T-cell (primary cell): Measurements from ENCODE around the gene SCCPDH. TPM values are rescaled to one million over a fixed set of nuclear protein-coding genes. Genes with fewer than 3 reads are reported as not detected.

Experiments
- ATAC-seq, 4 experiments: fragments of 200-7000 bp in 3 of 4; fragments of 150-1000 bp in 1 of 4; cut with Tn5 transposase; replicated peaks in 1 of 4; 1 replicate in 3 of 4; 2 replicates in 1 of 4; pipeline ENCODE4 v1.10.0; 2021; ENCODE audit warnings: moderate library complexity in 3 of 4, mild to moderate bottlenecking in 2 of 4, moderate number of reproducible peaks in 1 of 4
- CTCF ChIA-PET, 2 donors: fragments of 300-600 bp; sonication (Branson Sonifier 250); formaldehyde crosslinking; loops; one replicate each; lab custom pipeline; 2022; ENCODE audit warnings: antibody characterized with exemption in 2 of 2; lab: Charles Lee
- POLR2A ChIA-PET, 2 donors: fragments of 300-600 bp; sonication (Branson Sonifier 250); formaldehyde crosslinking; loops; one replicate each; lab custom pipeline; 2022; ENCODE audit warnings: antibody characterized with exemption in 2 of 2; lab: Charles Lee
- DNase-seq, 35 experiments: peaks; one replicate each; pipeline versions ENCODE4 v3.0.0 to v3.0.0-alpha.2; 2013 to 2023
- H3K27ac ChIP-seq: one replicate; pipeline ENCODE4 v1.5.1; 2013; ENCODE audit warnings: low read length
- H3K27me3 ChIP-seq, 2 experiments: replicated peaks in 1 of 2; 1 replicate in 1 of 2; 2 replicates in 1 of 2; pipeline versions ENCODE4 v1.6.1 to v1.7.0; 2013; ENCODE audit warnings: low read length in 1 of 2, mixed read lengths in 1 of 2; ENCODE audit not compliant: control insufficient read depth in 2 of 2, insufficient read depth in 2 of 2; ENCODE audit errors: extremely low read depth in 1 of 2
- H3K36me3 ChIP-seq, 2 donors: 1 replicate in 1 of 2; 2 replicates in 1 of 2; pipeline versions ENCODE4 v1.6.1 to v1.7.0; 2013; ENCODE audit warnings: low read length in 1 of 2; ENCODE audit not compliant: control insufficient read depth in 2 of 2, insufficient read depth in 1 of 2; ENCODE audit errors: extremely low read depth in 1 of 2
- H3K4me1 ChIP-seq, 2 experiments: 1 replicate in 1 of 2; 2 replicates in 1 of 2; pipeline versions ENCODE4 v1.6.1 to v1.7.0; 2013; ENCODE audit warnings: low read length in 2 of 2, mixed read lengths in 1 of 2; ENCODE audit not compliant: insufficient read depth in 2 of 2, control insufficient read depth in 1 of 2; ENCODE audit errors: extremely low read depth in 1 of 2
- H3K4me3 ChIP-seq, 2 donors: 1 replicate in 1 of 2; 2 replicates in 1 of 2; pipeline versions ENCODE4 v1.5.1 to v1.7.0; 2013; ENCODE audit warnings: mild to moderate bottlenecking in 2 of 2, low read length in 1 of 2, moderate library complexity in 1 of 2; ENCODE audit not compliant: control insufficient read depth in 1 of 2; ENCODE audit errors: extremely low read depth in 1 of 2
- H3K9me3 ChIP-seq: 2 replicates; pipeline ENCODE4 v1.7.0; 2013
- H3K27ac Mint-ChIP-seq, 2 donors: one replicate each; pipeline ENCODE4 v1.8.0; 2020 to 2021; ENCODE audit warnings: mild to moderate bottlenecking in 2 of 2, mixed read lengths in 2 of 2
- H3K27me3 Mint-ChIP-seq, 2 donors: one replicate each; pipeline ENCODE4 v1.8.0; 2021 to 2022; ENCODE audit warnings: mixed read lengths in 2 of 2
- H3K36me3 Mint-ChIP-seq: one replicate; pipeline ENCODE4 v1.8.0; 2021; ENCODE audit warnings: mixed read lengths
- H3K4me1 Mint-ChIP-seq, 3 donors: one replicate each; pipeline ENCODE4 v1.8.0; 2020 to 2022; ENCODE audit warnings: mixed read lengths in 3 of 3, mild to moderate bottlenecking in 1 of 3
- H3K4me3 Mint-ChIP-seq, 3 donors: one replicate each; pipeline ENCODE4 v1.8.0; 2020 to 2022; ENCODE audit warnings: mild to moderate bottlenecking in 3 of 3, mixed read lengths in 3 of 3, moderate library complexity in 3 of 3
- H3K9me3 Mint-ChIP-seq, 3 donors: one replicate each; pipeline ENCODE4 v1.8.0; 2020 to 2022; ENCODE audit warnings: mixed read lengths in 3 of 3
- WGBS: methylation state at CpG from one replicate; pipeline ENCODE4 v1.1.5; 2013; ENCODE audit warnings: missing lambda C conversion rate; ENCODE audit not compliant: insufficient coverage; 5-methylcytosine and 5-hydroxymethylcytosine counted together
- total RNA-seq, 35 experiments: library from RNA in 6 of 35; stranded (reverse) in 6 of 35; fragments of 120-200 nt in 1 of 35; gene quantifications; one replicate each; pipeline versions ENCODE4 v1.2.1 to v1.2.4 and lab custom pipeline; 2013 to 2026

SCCPDH gene
- total RNA-seq, 5 donors from 2014 or later (not counting 1 experiment from before 2014, with no cell fraction given) = 3.7 to 6.2 (median 4.5) TPM

GRCh38 chr1:246800756-246801155, 76.5 kb downstream of the SCCPDH start:
- no peak overlapping the region for H3K4me3 ChIP-seq
- WGBS = 89% methylated on average over 8 of the region's 10 CpGs
- H3K4me1 ChIP-seq = no peaks in the 10 kb centered on the region
- Mint-ChIP-seq H3K4me1 (no peaks in the 10 kb centered on the region), H3K4me3 (no peak overlapping the region), H3K9me3 (no peaks in the 10 kb centered on the region), H3K27me3 (peaks cover 0 to 2% of the 10 kb centered on the region in 2 donors), H3K27ac (no peak overlapping the region), H3K36me3 (no peaks in the 10 kb centered on the region)
- ChIA-PET CTCF (no interaction called here), POLR2A (no interaction called here)
- H3K27me3 ChIP-seq = peaks cover 0 to 7% of the 10 kb centered on the region in 2 experiments
- no peak for DNase-seq
- no peaks in the 10 kb centered on the region for H3K9me3 ChIP-seq
- no peaks in the 10 kb centered on the region for H3K36me3 ChIP-seq
- H3K27ac ChIP-seq = no peak overlapping the region
- no peak for ATAC-seq

- no peaks in the 10 kb centered on the region for H3K36me3 Mint-ChIP-seq
- H3K9me3 Mint-ChIP-seq = no peaks in the 10 kb centered on the region
- Histone ChIP-seq H3K27ac (no peak overlapping the region), H3K4me1 (no peaks in the 10 kb centered on the region), H3K9me3 (no peaks in the 10 kb centered on the region), H3K4me3 (no peak overlapping the region), H3K36me3 (no peaks in the 10 kb centered on the region), H3K27me3 (peaks cover 0 to 7% of the 10 kb centered on the region in 2 experiments)
- ChIA-PET CTCF (no interaction called here), POLR2A (no interaction called here)
- no peak for ATAC-seq
- no peak for DNase-seq
- H3K4me1 Mint-ChIP-seq = no peaks in the 10 kb centered on the region
- no peak overlapping the region for H3K27ac Mint-ChIP-seq
- 94% methylated on average over 2 of the region's 11 CpGs for WGBS
- no peak overlapping the region for H3K4me3 Mint-ChIP-seq
- H3K27me3 Mint-ChIP-seq = peaks cover 0 to 2% of the 10 kb centered on the region in 2 donors
Measured at GRCh38 chr1:246801241-246802020, 77.2 kb downstream of the SCCPDH start.

- no peak for ATAC-seq
- Histone ChIP-seq H3K36me3 (no peaks in the 10 kb centered on the region), H3K4me3 (no peak overlapping the region), H3K9me3 (no peaks in the 10 kb centered on the region), H3K4me1 (no peaks in the 10 kb centered on the region), H3K27me3 (peaks cover 0 to 4% of the 10 kb centered on the region in 2 experiments), H3K27ac (no peak overlapping the region)
- Mint-ChIP-seq H3K27me3 (peaks cover 0 to 3% of the 10 kb centered on the region in 2 donors), H3K4me3 (no peak overlapping the region), H3K4me1 (no peaks in the 10 kb centered on the region), H3K9me3 (no peaks in the 10 kb centered on the region), H3K27ac (no peak overlapping the region), H3K36me3 (no peaks in the 10 kb centered on the region)
- 95% methylated on average over 4 of the region's 6 CpGs for WGBS
- DNase-seq = no peak
- ChIA-PET CTCF (no interaction called here), POLR2A (no interaction called here)
Measured at GRCh38 chr1:246803373-246803772, 79.2 kb downstream of the SCCPDH start.

- H3K9me3 ChIP-seq = no peaks in the 10 kb centered on the region
- 96% methylated on average over 3 of the region's 5 CpGs for WGBS
- no peak overlapping the region for H3K27ac ChIP-seq
- H3K27me3 ChIP-seq = peaks cover 0 to 2% of the 10 kb centered on the region in 2 experiments
- Mint-ChIP-seq H3K9me3 (no peaks in the 10 kb centered on the region), H3K4me1 (no peaks in the 10 kb centered on the region), H3K4me3 (no peak overlapping the region), H3K27ac (no peak overlapping the region), H3K27me3 (peaks cover 0 to 3% of the 10 kb centered on the region in 2 donors), H3K36me3 (no peaks in the 10 kb centered on the region)
- DNase-seq = no peak
- ChIA-PET POLR2A (no interaction called here), CTCF (no interaction called here)
- no peaks in the 10 kb centered on the region for H3K4me1 ChIP-seq
- ATAC-seq = no peak
- H3K36me3 ChIP-seq = no peaks in the 10 kb centered on the region
- no peak overlapping the region for H3K4me3 ChIP-seq
Measured at GRCh38 chr1:246803883-246804282, 79.7 kb downstream of the SCCPDH start.

- no peaks in the 10 kb centered on the region for H3K36me3 ChIP-seq
- Mint-ChIP-seq H3K4me1 (no peaks in the 10 kb centered on the region), H3K27me3 (peaks cover 0 to 2% of the 10 kb centered on the region in 2 donors), H3K4me3 (no peak overlapping the region), H3K36me3 (no peaks in the 10 kb centered on the region), H3K9me3 (no peaks in the 10 kb centered on the region), H3K27ac (no peak overlapping the region)
- POLR2A ChIA-PET = no interaction called here
- H3K27me3 ChIP-seq = peaks cover 0 to 2% of the 10 kb centered on the region in 2 experiments
- no peak overlapping the region for H3K4me3 ChIP-seq
- no peaks in the 10 kb centered on the region for H3K4me1 ChIP-seq
- CTCF ChIA-PET = interaction anchor here in 1 of 2 donors (0.5 to 0.6 kb wide), 2 partner anchors 65 to 1748 kb away, joined by 3 to 6 read pairs; no protein-coding TSS in a partner anchor
- WGBS = no CpG with 5 or more reads among the region's 10 CpGs
- no peak overlapping the region for H3K27ac ChIP-seq
- no peak for DNase-seq
- H3K9me3 ChIP-seq = no peaks in the 10 kb centered on the region
- no peak for ATAC-seq
Measured at GRCh38 chr1:246805135-246805716, 81.0 kb downstream of the SCCPDH start.

GRCh38 chr1:246809473-246809872, 85.3 kb downstream of the SCCPDH start:
- no peaks in the 10 kb centered on the region for H3K36me3 ChIP-seq
- H3K27ac Mint-ChIP-seq = no peak overlapping the region
- POLR2A ChIA-PET = no interaction called here
- no peaks in the 10 kb centered on the region for H3K9me3 Mint-ChIP-seq
- H3K27me3 ChIP-seq = peaks cover 0 to 10% of the 10 kb centered on the region in 2 experiments
- H3K4me1 ChIP-seq = no peaks in the 10 kb centered on the region
- peaks cover 7 to 18% of the 10 kb centered on the region in 2 donors for H3K27me3 Mint-ChIP-seq
- no peak overlapping the region for H3K4me3 ChIP-seq
- H3K27ac ChIP-seq = no peak overlapping the region
- CTCF ChIA-PET = no interaction called here
- DNase-seq = no peak
- WGBS = 82% methylated on average over 4 of the region's 6 CpGs
- no peak for ATAC-seq
- no peaks in the 10 kb centered on the region for H3K9me3 ChIP-seq
- no peaks in the 10 kb centered on the region for H3K4me1 Mint-ChIP-seq
- H3K4me3 Mint-ChIP-seq = no peak overlapping the region
- no peaks in the 10 kb centered on the region for H3K36me3 Mint-ChIP-seq
